NCI-H2029 (cell line): Measurements from ENCODE around the gene ADAMTS18.
A peak's percentile ranks its signal among the peaks of the same experiment; 100 is the strongest.
"Not testable (repeated sequence)": the region's sequence is repeated elsewhere in the genome, so short reads cannot be mapped to it uniquely, and the experiment has no call there.

Source experiments
- DNase-seq: peaks from one replicate; lab custom pipeline; 2025; lab: John Stamatoyannopoulos, UW

Gene ADAMTS18, protein sequence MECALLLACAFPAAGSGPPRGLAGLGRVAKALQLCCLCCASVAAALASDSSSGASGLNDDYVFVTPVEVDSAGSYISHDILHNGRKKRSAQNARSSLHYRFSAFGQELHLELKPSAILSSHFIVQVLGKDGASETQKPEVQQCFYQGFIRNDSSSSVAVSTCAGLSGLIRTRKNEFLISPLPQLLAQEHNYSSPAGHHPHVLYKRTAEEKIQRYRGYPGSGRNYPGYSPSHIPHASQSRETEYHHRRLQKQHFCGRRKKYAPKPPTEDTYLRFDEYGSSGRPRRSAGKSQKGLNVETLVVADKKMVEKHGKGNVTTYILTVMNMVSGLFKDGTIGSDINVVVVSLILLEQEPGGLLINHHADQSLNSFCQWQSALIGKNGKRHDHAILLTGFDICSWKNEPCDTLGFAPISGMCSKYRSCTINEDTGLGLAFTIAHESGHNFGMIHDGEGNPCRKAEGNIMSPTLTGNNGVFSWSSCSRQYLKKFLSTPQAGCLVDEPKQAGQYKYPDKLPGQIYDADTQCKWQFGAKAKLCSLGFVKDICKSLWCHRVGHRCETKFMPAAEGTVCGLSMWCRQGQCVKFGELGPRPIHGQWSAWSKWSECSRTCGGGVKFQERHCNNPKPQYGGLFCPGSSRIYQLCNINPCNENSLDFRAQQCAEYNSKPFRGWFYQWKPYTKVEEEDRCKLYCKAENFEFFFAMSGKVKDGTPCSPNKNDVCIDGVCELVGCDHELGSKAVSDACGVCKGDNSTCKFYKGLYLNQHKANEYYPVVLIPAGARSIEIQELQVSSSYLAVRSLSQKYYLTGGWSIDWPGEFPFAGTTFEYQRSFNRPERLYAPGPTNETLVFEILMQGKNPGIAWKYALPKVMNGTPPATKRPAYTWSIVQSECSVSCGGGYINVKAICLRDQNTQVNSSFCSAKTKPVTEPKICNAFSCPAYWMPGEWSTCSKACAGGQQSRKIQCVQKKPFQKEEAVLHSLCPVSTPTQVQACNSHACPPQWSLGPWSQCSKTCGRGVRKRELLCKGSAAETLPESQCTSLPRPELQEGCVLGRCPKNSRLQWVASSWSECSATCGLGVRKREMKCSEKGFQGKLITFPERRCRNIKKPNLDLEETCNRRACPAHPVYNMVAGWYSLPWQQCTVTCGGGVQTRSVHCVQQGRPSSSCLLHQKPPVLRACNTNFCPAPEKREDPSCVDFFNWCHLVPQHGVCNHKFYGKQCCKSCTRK (N-terminal part only)

DNA sequence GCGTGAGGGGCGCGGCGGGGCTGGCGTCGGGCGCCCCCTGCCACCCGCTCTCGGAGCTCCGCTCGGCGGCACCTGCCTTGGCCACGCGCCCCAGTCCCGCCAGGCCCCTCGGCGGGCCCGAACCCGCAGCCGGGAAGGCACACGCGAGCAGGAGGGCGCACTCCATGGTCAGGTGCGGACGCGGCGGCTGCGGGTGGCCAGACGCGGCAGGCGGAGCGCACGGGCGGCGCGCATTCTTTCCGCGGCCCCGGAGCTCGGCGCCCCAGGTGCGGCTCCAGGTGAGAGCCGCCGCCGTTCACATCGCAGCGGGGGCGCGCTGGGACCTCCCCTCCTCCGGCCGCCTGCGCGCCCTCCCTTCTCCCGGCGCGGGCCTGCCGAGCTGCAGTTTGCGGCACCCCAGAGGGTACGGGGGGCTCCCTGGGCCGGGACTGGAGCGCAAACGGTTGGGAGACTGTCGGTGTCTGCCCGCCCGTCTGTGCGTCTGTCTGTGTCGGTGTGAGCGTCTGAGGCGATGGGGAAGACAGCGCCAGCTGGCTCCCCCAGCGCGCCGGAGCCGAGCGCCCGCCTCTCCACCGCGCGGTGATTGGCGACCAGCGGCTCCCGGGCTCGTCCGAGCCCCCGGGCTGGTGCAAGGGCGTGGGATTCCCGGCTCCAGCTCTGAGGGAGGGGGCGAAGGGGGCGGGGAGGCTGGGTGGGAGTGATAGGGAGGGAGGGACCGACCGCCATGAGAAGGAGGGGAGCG is at the start of gene ADAMTS18:
ADAMTS18 (minus strand) TSS at position 505 of the 742 bp plus-strand sequence; CDS start at position 166, 339 bp downstream.
- DNase-seq = no peak

DNA sequence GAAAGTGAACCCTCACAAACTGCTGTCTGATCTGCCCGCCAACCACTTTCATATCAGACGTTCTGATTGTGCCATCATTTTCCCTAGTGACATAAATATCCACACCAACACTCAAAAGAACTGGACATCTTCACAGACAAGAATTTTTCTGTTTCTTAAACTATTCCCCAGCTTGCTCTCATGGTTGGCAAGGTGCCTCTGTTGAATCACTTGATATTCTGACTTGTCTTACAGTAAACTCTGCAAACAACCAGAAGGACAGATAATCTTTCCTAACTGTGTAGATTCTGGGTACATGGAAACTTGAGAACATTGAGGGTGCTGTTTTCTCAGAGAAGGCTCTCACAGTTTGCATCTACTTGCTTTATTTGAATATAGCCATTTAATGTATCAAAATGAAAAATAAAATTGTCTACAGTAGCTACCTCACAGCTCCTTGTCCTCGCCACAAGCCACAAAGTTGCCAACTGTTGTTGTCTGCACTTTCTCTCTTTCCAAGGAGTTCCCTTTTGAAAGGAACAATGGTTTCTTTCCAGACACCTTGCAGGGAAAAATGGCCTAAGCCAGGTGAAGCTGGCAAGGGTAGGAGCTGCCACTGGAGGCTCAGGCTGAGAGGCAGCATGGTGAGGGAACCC is 46.0 kb upstream of the ADAMTS18 start:
- DNase-seq = no peak

DNA sequence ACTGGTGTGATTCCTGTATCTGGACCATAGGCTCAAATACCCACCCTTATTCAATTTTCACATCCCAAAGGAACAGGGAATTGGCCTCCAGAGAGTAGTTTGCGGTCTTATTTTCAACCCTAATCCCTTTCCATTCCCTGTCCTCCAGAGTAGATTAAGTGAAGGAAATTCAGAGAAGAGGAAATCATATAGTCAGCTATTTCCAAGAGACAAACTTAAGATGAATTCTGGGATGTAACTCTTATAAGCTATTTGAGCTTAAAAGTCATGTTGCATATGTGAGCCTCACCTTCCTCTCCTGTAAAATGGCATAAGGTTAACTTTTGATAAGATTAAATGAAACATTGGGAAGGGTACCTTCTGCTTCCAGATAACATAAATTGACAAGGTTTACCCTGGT is 37.4 kb upstream of the ADAMTS18 start:
- DNase-seq = no peak

DNA sequence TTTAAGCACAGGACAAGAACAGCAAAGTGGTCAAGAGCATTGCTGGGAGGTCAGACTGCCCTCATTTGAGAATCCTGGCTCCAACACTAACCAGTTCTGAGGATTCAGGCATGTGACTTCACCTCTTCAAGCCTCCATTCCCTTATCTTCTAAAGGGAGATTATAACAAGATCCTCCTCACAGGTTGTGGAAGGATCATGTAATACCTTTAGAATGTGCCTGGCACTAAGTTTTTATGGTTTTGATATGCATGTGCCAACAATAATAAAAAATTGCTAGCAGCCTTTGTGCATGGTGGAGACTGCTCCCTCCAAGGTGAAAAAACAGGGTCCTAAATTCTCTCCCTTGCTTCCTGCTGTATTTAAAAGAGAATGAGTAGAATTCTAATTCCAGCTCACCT is 36.0 kb upstream of the ADAMTS18 start:
- no peak for DNase-seq

DNA sequence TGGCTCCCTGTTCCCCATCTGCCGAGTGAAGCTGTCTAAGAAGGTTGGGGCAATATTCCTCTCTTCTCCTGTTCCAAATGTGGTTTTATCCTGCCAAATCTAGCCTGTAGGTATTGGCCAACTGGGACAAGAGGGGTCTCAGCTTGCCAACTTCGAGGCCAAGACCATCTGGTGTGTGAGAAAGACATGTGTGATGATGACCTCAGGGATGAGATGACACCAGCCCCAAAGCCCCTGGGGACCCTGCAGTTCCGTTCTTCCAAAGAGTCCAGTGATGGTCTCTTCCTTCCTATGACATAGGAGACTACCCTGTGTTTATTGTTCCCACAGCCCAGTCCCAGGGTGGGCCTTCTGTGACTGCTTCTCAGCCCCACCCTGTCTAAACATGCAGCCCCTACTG is 34.8 kb upstream of the ADAMTS18 start:
- no peak for DNase-seq

DNA sequence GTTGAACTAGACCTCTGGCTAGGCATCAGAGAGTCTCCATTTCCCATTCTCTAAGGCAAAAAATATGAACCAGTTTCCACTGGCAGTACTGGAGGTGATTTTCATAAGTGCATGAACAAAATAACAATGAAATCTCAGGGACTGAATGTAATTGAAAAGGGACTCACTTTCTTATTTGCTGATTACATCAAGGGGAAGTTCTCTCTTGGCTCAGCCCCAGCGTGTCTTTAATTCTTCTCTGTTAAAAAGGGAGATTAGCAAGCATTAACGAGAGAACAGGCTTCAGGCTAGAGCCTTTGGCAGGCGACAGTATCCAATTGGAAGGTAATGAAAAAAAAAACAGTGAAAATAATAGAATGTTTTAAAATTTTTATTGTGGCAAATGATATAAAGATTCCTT is 34.0 kb upstream of the ADAMTS18 start:
- DNase-seq = no peak

DNA sequence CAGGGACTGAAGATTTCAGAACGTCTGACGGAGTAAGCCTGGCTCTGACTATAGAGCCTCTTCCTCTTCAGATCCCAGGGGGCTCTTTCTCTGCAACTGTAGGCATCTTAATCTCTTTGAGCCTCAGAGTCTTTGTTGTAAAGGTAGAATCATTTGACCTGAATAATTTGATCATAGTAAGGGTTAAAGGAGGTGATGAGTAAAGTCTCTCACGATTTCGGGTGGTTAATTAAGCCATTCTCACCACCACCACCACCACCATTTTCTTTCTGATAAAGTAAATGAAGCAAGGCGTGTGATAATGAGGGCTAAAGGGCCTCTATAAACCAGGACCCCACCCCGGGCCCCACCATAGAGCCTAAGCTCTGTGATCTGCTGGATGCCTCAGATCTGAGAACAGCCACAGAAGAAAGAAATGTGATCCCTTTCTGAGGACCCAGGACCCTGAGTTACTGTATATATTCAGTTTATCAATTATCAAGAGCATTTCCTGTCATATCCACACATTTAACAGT is 33.0 kb upstream of the ADAMTS18 start:
- DNase-seq = no peak

DNA sequence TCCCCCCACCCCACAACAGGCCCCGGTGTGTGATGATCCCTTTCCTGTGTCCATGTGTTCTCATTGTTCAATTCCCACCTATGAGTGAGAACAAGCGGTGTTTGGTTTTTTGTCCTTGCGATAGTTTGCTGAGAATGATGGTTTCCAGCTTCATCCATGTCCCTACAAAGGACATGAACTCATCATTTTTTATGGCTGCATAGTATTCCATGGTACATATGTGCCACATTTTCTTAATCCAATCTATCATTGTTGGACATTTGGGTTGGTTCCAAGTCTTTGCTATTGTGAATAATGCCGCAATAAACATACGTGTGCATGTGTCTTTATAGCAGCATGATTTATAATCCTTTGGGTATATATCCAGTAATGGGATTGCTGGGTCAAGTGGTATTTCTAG is 28.8 kb upstream of the ADAMTS18 start:
- not testable (repeated sequence) for DNase-seq

DNA sequence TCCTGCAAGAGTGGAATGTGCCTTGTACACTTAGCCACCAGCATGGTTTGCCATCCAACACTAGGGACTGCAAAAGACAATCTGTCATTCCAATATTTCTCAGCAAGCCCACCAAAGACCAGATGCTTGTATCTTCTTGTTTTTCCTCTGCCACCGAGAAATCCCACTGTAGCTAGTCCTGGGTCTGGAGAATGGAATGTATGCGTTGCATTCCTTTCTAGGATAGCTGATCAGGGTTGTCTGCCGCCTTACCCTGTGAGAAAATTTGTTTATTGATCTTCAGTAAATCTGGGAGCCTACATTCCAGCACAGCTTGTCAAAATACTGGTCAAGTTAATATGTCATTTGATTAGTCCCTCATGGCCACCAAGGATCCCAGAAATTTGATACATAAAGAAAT is 28.1 kb upstream of the ADAMTS18 start:
- no peak for DNase-seq

DNA sequence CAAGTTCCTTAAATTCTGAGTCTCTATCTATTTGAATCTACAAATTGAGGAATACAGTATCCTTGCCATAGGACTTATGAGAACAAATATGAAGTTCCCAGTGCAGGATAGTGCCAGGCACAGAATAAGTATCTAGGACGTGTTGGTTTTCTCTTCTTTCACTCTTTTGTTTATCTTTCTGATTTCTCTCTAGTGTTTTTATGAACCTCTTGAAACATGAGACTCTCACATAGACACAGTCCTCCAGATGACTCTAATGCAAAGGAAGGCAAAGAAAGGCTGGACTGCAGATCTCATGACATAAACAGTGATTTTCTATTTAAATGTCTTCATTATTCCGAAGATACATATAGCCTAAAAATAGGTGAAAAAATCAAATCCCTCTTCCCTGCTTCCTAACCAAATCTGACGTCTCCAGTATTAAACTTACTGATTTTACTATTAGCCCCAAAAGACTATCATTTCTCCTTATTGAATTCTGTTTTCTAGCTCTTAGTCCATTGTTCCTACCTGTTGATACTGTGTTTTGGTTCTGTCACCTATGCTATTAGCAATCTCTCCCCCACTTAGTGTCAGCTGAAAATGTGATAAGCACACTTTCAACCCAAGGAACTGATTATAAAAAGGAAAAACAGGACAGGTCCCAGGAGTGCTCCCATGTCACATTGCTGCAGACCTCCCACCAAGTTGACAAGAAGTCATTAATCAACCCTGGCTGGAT is 24.9 kb upstream of the ADAMTS18 start:
- DNase-seq = no peak

DNA sequence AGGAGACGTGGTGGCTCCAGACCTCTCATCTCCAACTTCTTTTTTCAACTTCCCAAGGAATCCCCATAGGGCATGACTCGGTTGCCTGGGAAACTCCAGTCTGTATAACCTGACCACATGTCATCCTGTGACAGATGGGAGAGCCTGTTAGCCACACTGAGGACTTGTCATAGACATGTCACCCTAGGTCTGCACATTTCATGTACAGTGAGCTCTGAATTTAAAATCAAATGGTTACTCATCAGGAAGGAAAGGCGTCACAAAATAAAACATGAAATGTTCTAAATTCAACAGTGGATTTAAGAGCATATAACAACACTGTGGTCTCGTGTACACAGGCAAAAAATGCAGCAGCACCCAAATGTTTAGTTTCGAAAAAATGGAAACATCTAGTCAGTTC is 22.2 kb upstream of the ADAMTS18 start:
- no peak for DNase-seq

DNA sequence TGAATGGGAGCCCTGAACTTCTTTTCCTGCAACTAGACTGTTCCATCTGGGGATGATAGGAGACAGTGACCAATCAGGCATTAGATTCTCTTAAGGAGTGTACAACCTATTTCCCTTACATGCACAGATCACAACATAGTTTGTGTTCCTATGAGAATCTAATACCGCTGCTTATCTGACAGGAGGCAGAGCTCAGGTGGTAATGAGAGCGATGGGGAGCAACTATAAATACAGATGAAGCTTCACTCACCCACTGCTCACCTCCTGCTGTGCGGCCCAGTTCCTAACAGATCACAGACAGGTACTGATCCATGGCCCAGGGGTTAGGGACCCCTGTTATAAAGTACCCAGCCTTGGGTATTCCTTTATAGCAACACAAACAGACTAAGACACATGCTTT is 17.4 kb upstream of the ADAMTS18 start:
- no peak for DNase-seq

DNA sequence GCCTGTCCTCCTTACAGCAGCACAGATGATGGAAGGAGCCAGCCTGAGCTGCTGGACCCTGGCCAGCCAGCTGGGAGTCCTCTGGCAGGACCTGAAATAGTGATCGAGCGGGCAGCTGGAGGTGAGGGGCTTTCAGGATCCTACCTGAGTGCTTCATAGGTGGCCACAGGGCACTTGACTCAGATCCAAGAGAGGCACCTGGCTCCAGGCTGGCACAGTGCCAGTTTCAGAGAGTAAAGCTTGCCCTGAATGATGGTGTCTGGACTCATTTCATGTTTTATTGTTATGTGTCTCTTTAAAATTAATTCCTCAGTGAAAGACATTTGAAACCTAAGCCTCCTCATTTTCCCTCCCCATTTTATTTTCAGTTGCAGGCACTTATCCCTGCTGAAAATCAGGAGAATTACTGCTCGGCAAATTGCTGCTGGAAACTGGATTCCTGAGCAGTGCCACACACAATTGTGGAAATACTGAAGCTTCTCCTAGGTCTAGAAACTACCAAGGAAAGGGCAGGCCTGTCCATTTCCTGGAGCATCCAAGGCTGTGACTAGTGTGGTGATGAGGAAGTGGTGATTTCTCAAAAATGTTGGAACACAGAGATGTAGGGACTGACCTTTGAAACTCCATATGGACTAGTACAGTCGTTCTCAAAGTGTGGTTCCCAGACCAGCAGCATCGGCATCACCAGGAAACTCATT is 16.1 kb upstream of the ADAMTS18 start:
- peak; percentile 92 for DNase-seq

DNA sequence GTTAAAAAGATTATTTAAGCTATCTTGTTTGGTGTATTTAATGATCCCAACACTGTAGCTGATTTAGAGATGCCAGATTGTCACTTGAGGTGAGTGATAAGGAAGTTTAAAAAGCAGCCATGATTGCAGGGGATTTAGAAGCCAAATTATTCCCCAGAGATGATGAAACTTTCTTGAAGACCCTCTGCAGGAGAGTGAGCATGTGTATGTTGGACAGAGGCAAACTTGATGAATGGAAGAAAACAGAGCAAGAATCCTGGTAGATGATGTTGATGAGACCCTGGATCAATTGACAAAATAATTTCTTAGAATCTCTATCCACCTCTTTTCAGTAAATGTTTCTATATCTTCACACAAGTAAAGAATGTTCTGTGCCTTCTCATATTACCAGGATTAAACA is 14.4 kb upstream of the ADAMTS18 start:
- DNase-seq = no peak

DNA sequence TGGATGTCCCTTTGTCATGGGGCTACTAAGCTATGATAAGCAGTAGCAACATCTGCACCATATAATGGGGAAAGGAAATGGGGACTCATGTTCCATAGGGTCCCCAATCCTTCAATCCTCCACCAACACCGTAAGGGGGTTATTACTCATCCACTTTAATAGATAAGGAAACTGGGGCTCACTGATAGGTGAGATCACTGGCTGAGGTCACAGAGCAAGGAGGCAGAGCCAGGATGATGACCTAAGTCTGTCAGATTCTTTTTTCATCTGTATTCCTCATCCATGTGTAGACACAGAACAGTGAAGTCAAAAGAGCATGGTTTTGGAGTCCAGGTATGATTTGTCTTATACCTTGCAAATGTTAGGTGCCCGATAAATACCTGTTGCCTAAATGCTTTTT is 10.5 kb upstream of the ADAMTS18 start:
- no peak for DNase-seq

DNA sequence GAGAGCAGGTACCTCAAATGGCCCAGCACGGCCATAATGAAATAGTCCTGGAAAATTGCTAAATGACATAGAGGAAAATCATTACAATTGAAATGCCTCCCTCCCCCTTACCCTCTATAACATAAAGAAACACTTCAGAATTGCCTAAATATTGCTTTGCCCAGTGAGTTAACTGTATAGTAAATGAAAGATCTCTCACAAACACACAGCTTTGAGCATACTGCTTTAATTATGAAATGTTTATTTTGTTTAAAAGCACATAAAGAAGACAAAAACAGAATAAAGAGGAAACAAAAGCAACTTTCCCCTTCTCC is 9.3 kb upstream of the ADAMTS18 start:
- no peak for DNase-seq

DNA sequence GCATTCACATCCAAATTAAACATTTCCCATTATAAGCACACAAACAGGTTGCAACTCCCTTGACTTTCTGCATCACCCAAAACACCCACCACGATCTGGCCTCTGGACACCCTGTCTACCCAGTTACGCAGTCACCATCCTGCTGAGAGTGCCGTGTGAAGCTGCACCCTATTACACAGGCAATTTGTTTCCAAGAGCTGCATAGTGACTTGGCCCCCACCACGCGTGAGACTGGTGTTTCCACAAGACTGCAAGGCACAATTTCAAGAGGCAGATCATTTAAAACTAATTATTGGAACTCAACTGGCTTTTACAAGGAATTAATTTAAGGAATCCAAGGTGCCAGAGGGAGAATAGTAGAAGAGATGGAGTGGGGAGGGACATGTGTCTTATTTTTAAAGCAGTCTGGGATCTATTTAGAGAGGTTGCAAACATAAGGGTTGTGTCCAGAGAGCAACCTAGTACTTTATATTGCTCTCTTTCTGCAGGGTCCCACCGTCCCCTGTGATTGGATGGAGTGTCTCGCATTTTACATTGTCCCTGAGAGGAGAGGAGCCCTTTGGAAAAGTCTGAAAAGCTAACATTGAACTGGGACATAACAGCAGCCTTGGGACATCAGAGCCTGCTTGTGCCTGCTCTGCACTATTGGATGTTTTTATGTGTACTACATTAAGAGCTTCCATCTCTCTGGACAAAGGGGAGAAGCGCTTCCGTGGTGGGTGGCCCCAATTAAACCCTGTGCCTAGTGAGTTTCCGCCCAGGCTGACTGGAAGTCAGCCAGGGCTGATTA is 8.7 kb upstream of the ADAMTS18 start:
- DNase-seq = peak; percentile 32

DNA sequence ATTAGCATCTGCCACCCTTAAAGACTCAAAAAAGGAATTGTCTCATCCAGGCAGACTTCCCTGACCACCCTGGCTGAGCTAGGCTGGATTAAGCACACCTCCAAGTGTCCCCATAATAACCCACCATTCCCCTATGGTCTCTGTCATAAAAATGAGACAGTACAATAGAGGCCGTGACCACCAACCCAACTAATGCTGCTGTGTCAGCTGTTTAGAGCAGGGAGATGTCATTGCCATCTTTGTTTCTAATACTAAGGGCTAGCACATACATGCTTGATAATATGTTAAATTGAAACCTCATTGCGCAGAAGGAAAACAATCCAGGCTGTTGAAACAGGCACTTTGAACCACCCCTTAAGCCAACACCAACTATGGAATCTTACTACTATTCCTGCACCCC is 7.2 kb upstream of the ADAMTS18 start:
- DNase-seq = no peak

DNA sequence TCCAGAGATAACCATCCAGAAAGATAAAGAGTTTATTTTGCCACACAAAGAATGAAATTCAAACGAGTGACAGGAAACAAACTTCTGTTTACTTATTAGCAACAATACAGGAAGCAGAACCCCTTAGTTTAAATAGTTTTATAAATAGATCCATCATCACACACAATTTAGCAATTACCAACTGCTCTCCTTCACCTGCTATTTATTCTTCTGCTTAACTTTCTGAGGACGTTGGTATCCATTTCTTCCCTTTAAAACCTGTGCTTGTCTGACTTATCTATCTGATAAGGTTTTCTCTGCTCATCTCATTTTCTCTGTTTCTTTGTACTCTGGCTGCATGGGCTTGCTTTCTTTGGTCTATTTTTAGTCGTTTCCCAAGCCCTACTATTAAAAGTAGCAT is 4.3 kb upstream of the ADAMTS18 start:
- DNase-seq = no peak
